Fibroblast of mammary gland (primary cell): ENCODE measurements around the gene EEF1AKMT3.

Experiments
- DNase-seq: peaks from one replicate; pipeline ENCODE4 v3.0.0-alpha.2; 2010; ENCODE audit warnings: low read depth
- H3K4me3 ChIP-seq: 2 replicates; pipeline ENCODE4 v1.5.1; 2011; ENCODE audit warnings: low read depth, mild to moderate bottlenecking, low read length, moderate library complexity; ENCODE audit not compliant: control insufficient read depth
- TF ChIP-seq, protein P1 (sequence below): conservative IDR thresholded peaks from 2 replicates; pipeline ENCODE4 v1.5.1; 2011; ENCODE audit warnings: low read depth, low read length, inconsistent platforms; ENCODE audit not compliant: control insufficient read depth, insufficient read depth

EEF1AKMT3 gene

GRCh38 chr12:57811028-57811755 is 38.8 kb downstream of the EEF1AKMT3 start:
- TF ChIP-seq, protein P1, sequence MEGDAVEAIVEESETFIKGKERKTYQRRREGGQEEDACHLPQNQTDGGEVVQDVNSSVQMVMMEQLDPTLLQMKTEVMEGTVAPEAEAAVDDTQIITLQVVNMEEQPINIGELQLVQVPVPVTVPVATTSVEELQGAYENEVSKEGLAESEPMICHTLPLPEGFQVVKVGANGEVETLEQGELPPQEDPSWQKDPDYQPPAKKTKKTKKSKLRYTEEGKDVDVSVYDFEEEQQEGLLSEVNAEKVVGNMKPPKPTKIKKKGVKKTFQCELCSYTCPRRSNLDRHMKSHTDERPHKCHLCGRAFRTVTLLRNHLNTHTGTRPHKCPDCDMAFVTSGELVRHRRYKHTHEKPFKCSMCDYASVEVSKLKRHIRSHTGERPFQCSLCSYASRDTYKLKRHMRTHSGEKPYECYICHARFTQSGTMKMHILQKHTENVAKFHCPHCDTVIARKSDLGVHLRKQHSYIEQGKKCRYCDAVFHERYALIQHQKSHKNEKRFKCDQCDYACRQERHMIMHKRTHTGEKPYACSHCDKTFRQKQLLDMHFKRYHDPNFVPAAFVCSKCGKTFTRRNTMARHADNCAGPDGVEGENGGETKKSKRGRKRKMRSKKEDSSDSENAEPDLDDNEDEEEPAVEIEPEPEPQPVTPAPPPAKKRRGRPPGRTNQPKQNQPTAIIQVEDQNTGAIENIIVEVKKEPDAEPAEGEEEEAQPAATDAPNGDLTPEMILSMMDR, result no peak
- no peak for DNase-seq
- H3K4me3 ChIP-seq, result no peak overlapping the region

- no peak overlapping the region for H3K4me3 ChIP-seq
- TF ChIP-seq, protein P1, result no peak
- no peak for DNase-seq
Measured at GRCh38 chr12:57813111-57813970, 40.9 kb downstream of the EEF1AKMT3 start.

DNA sequence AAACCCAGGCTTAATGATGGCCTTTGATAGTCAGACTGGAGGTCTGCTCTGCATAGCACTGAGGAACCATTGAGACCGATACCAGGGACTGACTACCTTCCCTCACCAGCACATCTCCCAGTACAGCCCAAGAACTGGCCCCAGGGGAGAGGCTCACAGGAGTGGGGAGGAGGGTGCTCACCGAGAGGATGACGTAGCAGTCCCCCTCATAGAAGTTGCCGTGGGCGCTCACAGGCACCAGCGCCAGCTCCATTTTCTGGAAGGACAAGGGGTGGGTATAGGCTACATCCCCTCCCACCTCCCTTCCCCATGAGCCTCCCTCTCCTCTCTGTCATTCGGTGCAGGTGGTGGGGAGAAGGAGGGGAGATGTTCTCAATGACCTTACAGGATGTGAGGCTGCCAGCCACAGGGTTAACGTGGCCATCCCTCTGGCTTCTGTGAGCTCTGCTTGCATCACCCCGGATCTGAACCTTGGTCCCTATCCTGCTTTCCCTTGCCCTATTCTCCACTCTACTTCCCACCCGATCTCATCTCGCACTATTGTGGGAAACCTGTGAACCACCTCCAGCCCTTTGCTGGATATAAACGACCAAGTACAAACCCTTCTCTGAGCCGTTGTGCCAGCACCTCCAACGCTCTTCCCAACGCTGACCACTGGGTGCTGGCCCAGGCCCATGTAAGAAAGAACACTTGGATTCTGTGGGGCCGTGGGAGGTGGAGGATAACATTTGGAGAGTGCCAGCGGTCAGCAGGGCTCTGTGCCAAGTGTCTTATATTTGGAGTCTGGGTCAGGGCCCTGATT is 41.8 kb downstream of the EEF1AKMT3 start:
- TF ChIP-seq, protein P1, result peak; percentile 14
- DNase-seq, result peak; percentile 71
- no peak overlapping the region for H3K4me3 ChIP-seq

DNA sequence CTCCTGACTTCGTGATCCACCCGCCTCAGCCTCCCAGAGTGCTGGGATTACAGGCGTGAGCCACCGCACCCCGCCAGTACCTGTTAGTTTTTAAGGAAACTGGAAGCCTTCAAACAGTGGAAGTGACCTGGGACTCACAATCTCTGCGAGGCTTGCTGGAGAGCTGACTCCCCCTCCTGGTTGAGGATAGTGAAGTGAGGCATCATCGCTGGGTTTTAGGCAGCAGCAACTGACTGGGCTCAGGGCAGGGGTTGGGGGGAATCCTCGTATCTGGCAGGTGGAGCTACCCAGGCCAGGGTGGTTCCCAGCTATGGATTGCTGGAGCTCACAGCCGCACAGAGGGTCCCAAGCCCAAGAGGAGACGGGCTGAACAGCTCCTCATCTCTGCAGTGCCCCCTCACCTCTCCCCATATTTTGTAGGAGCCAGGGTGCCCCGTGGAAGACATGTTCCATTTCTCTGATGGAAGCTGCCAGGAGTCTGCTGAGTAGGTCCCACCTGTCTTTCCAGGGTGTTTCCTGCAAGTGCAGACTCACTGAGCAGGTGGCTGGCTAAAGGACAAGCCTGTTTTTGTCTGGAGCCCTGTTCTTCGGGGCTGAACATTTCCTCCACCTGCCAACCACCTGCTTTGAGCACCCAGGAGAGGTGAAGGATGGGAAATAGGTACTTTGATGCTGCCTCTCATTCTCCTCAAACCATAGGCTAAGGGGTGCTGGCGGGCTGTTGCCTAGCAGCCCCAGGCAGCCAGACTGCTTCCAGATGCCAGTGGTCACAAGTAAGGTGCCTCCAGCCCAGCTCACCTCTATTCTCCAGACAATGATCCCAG is 43.0 kb downstream of the EEF1AKMT3 start:
- no peak overlapping the region for H3K4me3 ChIP-seq
- TF ChIP-seq, protein P1, result peak; percentile 12
- DNase-seq, result no peak

GRCh38 chr12:57816001-57816854 is 43.8 kb downstream of the EEF1AKMT3 start:
- no peak for DNase-seq
- H3K4me3 ChIP-seq, result no peak overlapping the region
- TF ChIP-seq, protein P1, result no peak
